Measurements from ENCODE around the gene CRPPA. TPM values are rescaled to one million over a fixed set of nuclear protein-coding genes. Genes with fewer than 3 reads are reported as not detected.

Gene CRPPA
- total RNA-seq, 1 experiment from 2014 or later, result 1.1 TPM

DNA sequence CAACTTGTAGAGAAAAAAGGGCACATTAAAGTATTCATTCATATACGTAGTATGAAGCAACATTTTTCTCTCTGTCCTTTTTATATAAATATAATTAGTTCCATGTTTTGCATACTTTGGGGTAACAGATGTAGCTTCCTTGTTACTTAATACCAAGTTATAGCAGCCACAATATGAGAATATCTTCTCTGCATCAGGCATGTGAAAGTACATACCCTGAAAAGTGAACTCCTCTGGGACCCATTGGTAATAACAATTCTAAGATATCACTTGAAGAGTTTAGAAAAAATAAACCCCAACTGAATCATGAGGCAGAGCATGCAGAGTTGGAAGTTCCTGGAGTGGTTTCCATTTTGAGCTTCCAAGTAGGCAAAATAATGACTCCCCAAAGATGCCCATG, 2.4 kb upstream of the CRPPA start:
- CTCF ChIA-PET, result interaction anchor here (0.7 to 2.0 kb wide), 3 partner anchors 9 to 161 kb away, joined by 3 to 10 read pairs (median 3); no protein-coding TSS in a partner anchor
- no peak for DNase-seq (ENCODE audit: unreplicated experiment)
- no peak overlapping the region for H3K4me3 Mint-ChIP-seq (ENCODE audit: unreplicated experiment)
- intact Hi-C loops (cut with micrococcal nuclease), result loop anchor here (10.0 kb wide), 1 partner anchor 339 kb away; no protein-coding TSS in a partner anchor
- H3K27me3 Mint-ChIP-seq (ENCODE audit: insufficient read depth, unreplicated experiment), result no peaks in the 10 kb centered on the region
- no TSS peak for BruUV-seq (replicated peaks)
- TF ChIP-seq, protein P1, sequence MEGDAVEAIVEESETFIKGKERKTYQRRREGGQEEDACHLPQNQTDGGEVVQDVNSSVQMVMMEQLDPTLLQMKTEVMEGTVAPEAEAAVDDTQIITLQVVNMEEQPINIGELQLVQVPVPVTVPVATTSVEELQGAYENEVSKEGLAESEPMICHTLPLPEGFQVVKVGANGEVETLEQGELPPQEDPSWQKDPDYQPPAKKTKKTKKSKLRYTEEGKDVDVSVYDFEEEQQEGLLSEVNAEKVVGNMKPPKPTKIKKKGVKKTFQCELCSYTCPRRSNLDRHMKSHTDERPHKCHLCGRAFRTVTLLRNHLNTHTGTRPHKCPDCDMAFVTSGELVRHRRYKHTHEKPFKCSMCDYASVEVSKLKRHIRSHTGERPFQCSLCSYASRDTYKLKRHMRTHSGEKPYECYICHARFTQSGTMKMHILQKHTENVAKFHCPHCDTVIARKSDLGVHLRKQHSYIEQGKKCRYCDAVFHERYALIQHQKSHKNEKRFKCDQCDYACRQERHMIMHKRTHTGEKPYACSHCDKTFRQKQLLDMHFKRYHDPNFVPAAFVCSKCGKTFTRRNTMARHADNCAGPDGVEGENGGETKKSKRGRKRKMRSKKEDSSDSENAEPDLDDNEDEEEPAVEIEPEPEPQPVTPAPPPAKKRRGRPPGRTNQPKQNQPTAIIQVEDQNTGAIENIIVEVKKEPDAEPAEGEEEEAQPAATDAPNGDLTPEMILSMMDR (IDR thresholded peaks at IDR 0.05; ENCODE audit: unreplicated experiment), result no peak
- POLR2A ChIA-PET, result no interaction called here
- no peaks in the 10 kb centered on the region for H3K36me3 Mint-ChIP-seq (ENCODE audit: insufficient read depth, unreplicated experiment)
- H3K9me3 Mint-ChIP-seq (ENCODE audit: unreplicated experiment), result no peaks in the 10 kb centered on the region
- peaks cover 18% of the 10 kb centered on the region for H3K4me1 Mint-ChIP-seq (ENCODE audit: insufficient read depth, unreplicated experiment)
- H3K27ac Mint-ChIP-seq (ENCODE audit: low read depth, unreplicated experiment), result no peak overlapping the region

DNA sequence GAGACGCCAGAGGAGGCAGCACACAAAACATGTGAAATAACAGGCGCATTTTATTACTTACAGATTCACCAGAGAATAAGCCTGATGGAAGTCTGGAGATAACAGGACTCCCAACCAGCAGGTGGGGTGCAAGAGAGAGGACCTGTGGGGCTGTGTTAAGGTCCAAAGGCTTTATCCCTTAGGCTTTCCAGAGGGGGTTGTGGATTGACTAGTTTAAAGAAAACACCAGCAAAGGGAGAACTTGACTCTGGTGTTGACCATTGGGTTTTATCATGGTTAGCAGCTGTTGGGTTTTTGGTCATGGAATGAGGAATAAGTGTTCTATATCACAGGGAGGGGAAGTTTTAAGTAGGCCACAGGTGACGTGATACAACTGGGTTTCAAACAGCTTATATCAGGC, 1.6 kb upstream of the CRPPA start:
- intact Hi-C loops (cut with micrococcal nuclease), result loop anchor here (10.0 kb wide), 1 partner anchor 338 kb away; no protein-coding TSS in a partner anchor
- Mint-ChIP-seq H3K36me3 (ENCODE audit: insufficient read depth, unreplicated experiment) (peaks cover 4% of the 10 kb centered on the region), H3K9me3 (ENCODE audit: unreplicated experiment) (no peaks in the 10 kb centered on the region), H3K4me1 (ENCODE audit: insufficient read depth, unreplicated experiment) (peaks cover 18% of the 10 kb centered on the region), H3K27me3 (ENCODE audit: insufficient read depth, unreplicated experiment) (no peaks in the 10 kb centered on the region), H3K27ac (ENCODE audit: low read depth, unreplicated experiment) (no peak overlapping the region), H3K4me3 (ENCODE audit: unreplicated experiment) (no peak overlapping the region)
- DNase-seq (ENCODE audit: unreplicated experiment), result no peak
- ChIA-PET POLR2A (interaction anchor here (0.7 kb wide), 1 partner anchor 345 kb away, joined by 4 read pairs; no protein-coding TSS in a partner anchor), CTCF (interaction anchor here (0.5 to 2.0 kb wide), 3 partner anchors 10 to 322 kb away, joined by 4 to 10 read pairs (median 4); no protein-coding TSS in a partner anchor)
- BruUV-seq (replicated peaks), result no TSS peak
- TF ChIP-seq, protein P1 (IDR thresholded peaks at IDR 0.05; ENCODE audit: unreplicated experiment), result no peak

DNA sequence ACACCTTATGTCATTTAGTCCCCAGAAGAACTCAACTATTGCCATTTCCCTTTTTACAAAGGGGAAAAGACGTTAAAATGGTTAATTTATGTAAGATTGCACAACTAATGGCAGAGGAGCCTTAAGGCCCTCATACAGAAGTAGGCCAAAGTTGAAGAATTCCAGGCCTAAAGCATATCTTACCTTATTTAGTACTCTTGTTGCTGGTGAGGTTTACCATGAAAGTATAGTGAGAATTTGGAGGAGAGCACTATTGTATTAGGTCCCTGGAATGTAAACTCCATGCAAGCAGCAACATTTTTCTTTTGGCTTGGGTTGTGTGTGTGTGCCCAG, 731 bp upstream of the CRPPA start:
- CTCF ChIA-PET, result interaction anchor here (2.0 kb wide), 1 partner anchor 11 kb away, joined by 10 read pairs; no protein-coding TSS in a partner anchor
- Mint-ChIP-seq H3K27me3 (ENCODE audit: insufficient read depth, unreplicated experiment) (no peaks in the 10 kb centered on the region), H3K36me3 (ENCODE audit: insufficient read depth, unreplicated experiment) (peaks cover 4% of the 10 kb centered on the region), H3K27ac (ENCODE audit: low read depth, unreplicated experiment) (peak overlapping the region; percentile 88), H3K4me1 (ENCODE audit: insufficient read depth, unreplicated experiment) (peaks cover 18% of the 10 kb centered on the region), H3K4me3 (ENCODE audit: unreplicated experiment) (peak overlapping the region; percentile 74), H3K9me3 (ENCODE audit: unreplicated experiment) (no peaks in the 10 kb centered on the region)
- BruUV-seq (replicated peaks), result no TSS peak
- TF ChIP-seq, protein P1 (IDR thresholded peaks at IDR 0.05; ENCODE audit: unreplicated experiment), result no peak
- intact Hi-C loops (cut with micrococcal nuclease), result loop anchor here (10.0 kb wide), 1 partner anchor 337 kb away; no protein-coding TSS in a partner anchor
- DNase-seq (ENCODE audit: unreplicated experiment), result no peak
- POLR2A ChIA-PET, result interaction anchor here (0.6 kb wide), 1 partner anchor 51 kb away, joined by 3 read pairs; no protein-coding TSS in a partner anchor

DNA sequence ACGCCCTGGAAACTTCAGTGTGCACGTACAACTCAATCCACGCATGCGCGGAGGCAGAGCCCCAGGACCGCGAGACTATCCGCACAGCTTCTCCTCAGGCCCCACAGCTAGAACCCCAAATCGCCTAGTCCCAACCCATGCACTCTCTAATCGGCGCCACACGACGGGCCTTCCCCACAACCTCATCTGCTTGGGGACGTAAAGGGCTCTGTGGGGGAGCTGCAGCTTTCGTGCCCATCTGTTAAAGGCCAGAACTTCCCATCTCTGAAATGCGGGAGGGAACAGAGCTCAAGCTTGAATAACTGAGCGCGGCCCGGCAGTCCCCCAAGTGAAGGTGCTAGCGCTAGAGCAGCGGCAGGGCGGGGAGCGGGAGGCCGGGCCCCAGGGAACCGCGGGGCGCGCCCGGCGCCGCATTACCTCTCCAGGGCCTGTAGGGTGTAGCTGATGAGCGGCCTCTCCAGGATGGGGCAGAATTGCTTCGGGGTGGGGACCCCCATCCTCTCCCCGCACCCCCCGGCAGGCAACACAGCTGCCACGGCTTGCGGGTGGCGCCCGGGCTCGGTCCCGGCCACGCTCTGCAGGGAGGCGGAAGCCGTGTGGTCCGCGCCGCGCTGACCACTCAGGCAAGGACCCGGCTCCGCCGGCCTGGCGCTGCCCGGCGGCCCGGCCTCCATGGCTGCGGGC, 547 bp downstream of the CRPPA start:
- Mint-ChIP-seq H3K36me3 (ENCODE audit: insufficient read depth, unreplicated experiment) (peaks cover 4% of the 10 kb centered on the region), H3K27ac (ENCODE audit: low read depth, unreplicated experiment) (peak overlapping the region; percentile 77), H3K4me3 (ENCODE audit: unreplicated experiment) (peak overlapping the region; percentile 74), H3K27me3 (ENCODE audit: insufficient read depth, unreplicated experiment) (no peaks in the 10 kb centered on the region), H3K4me1 (ENCODE audit: insufficient read depth, unreplicated experiment) (peaks cover 18% of the 10 kb centered on the region), H3K9me3 (ENCODE audit: unreplicated experiment) (no peaks in the 10 kb centered on the region)
- peak; percentile 86 for DNase-seq (ENCODE audit: unreplicated experiment)
- ChIA-PET POLR2A (no interaction called here), CTCF (interaction anchor here (1.0 kb wide), 1 partner anchor 31 kb away, joined by 3 read pairs; no protein-coding TSS in a partner anchor)
- TF ChIP-seq, protein P1 (IDR thresholded peaks at IDR 0.05; ENCODE audit: unreplicated experiment), result peak; percentile 8
- intact Hi-C loops (cut with micrococcal nuclease), result loop anchor here (10.0 kb wide), 1 partner anchor 336 kb away; no protein-coding TSS in a partner anchor
- BruUV-seq (replicated peaks), result TSS peak; percentile 46
